GM21360 (cell line): Measurements from ENCODE around the gene THADA.
"Not testable (repeated sequence)": the region's sequence is repeated elsewhere in the genome, so short reads cannot be mapped to it uniquely, and the experiment has no call there.

Experiments used
- ATAC-seq: cut with Tn5 transposase; IDR thresholded peaks from one replicate; pipeline ENCODE4 v1.9.1; 2021; ENCODE audit warnings: mild to moderate bottlenecking, moderate library complexity; ENCODE audit not compliant: unreplicated experiment

The THADA gene

GRCh38 chr2:43540021-43540779 is 55.6 kb downstream of the THADA start:
- no peak for ATAC-seq

GRCh38 chr2:43539436-43539835 is 56.4 kb downstream of the THADA start:
- no peak for ATAC-seq

- no peak for ATAC-seq
Observed at GRCh38 chr2:43538034-43538670, 57.7 kb downstream of the THADA start.

GRCh38 chr2:43537137-43537536 is 58.7 kb downstream of the THADA start:
- no peak for ATAC-seq

GRCh38 chr2:43534569-43534968 is 61.3 kb downstream of the THADA start:
- no peak for ATAC-seq

- not testable (repeated sequence) for ATAC-seq
Observed at GRCh38 chr2:43532572-43532971, 63.3 kb downstream of the THADA start.

- ATAC-seq, result no peak
Observed at GRCh38 chr2:43531251-43531650, 64.6 kb downstream of the THADA start.

- no peak for ATAC-seq
Observed at GRCh38 chr2:43526994-43527393, 68.8 kb downstream of the THADA start.

- no peak for ATAC-seq
Observed at GRCh38 chr2:43525506-43525905, 70.3 kb downstream of the THADA start.

GRCh38 chr2:43524177-43524965 is 71.5 kb downstream of the THADA start:
- no peak for ATAC-seq

GRCh38 chr2:43522177-43522576 is 73.7 kb downstream of the THADA start:
- no peak for ATAC-seq

GRCh38 chr2:43521568-43521967 is 74.3 kb downstream of the THADA start:
- no peak for ATAC-seq

- no peak for ATAC-seq
Observed at GRCh38 chr2:43520919-43521318, 74.9 kb downstream of the THADA start.

- no peak for ATAC-seq
Observed at GRCh38 chr2:43519643-43520221, 76.1 kb downstream of the THADA start.

GRCh38 chr2:43518718-43519117 is 77.1 kb downstream of the THADA start:
- ATAC-seq, result no peak

GRCh38 chr2:43518181-43518580 is 77.7 kb downstream of the THADA start:
- ATAC-seq, result no peak

- no peak for ATAC-seq
Observed at GRCh38 chr2:43515807-43516497, 79.9 kb downstream of the THADA start.

- ATAC-seq, result no peak
Observed at GRCh38 chr2:43515248-43515647, 80.6 kb downstream of the THADA start.

GRCh38 chr2:43513796-43514195 is 82.0 kb downstream of the THADA start:
- no peak for ATAC-seq

GRCh38 chr2:43513216-43513615 is 82.6 kb downstream of the THADA start:
- ATAC-seq, result no peak

- ATAC-seq, result no peak
Observed at GRCh38 chr2:43511199-43511598, 84.6 kb downstream of the THADA start.
